Astrocyte (in vitro differentiated cells and primary cell): ENCODE results near the gene RLBP1.

Source experiments
- EZH2 ChIP-seq: IDR thresholded peaks from 2 replicates; pipeline ENCODE4 v1.6.1; 2012; ENCODE audit warnings: mild to moderate bottlenecking, low read length, inconsistent platforms; ENCODE audit not compliant: insufficient read depth
- TF ChIP-seq, protein P1 (sequence below): IDR thresholded peaks from 2 replicates; pipeline ENCODE4 v1.5.1; 2011; ENCODE audit warnings: low read depth, mild to moderate bottlenecking, inconsistent platforms, low read length, moderate library complexity; ENCODE audit not compliant: insufficient read depth

DNA sequence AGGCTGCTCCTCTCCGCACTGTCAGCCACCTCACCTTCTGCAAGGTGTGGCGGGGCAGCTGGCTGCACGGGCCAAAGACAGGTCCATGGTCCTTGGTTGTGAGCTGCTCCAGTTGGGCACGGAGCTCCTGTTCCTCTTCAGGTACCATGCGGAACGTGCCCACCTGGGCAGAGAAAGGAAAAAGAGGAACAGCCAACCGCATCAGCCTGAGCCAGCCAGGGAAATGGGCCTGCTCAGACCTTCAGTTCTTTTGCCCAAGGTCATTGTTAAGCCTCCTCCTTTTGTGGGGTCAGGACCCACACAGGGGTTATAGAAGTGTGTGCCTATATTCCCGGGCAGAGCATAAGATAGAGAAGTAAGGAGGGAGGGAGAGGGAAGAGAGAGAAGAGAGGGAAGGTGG is 2.8 kb downstream of the RLBP1 start:
- TF ChIP-seq, protein P1, sequence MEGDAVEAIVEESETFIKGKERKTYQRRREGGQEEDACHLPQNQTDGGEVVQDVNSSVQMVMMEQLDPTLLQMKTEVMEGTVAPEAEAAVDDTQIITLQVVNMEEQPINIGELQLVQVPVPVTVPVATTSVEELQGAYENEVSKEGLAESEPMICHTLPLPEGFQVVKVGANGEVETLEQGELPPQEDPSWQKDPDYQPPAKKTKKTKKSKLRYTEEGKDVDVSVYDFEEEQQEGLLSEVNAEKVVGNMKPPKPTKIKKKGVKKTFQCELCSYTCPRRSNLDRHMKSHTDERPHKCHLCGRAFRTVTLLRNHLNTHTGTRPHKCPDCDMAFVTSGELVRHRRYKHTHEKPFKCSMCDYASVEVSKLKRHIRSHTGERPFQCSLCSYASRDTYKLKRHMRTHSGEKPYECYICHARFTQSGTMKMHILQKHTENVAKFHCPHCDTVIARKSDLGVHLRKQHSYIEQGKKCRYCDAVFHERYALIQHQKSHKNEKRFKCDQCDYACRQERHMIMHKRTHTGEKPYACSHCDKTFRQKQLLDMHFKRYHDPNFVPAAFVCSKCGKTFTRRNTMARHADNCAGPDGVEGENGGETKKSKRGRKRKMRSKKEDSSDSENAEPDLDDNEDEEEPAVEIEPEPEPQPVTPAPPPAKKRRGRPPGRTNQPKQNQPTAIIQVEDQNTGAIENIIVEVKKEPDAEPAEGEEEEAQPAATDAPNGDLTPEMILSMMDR = no peak
- TF ChIP-seq EZH2 = no peak
